NCI-H345 (cell line): Measurements from ENCODE around the gene CACNA1B.

Source experiments
- DNase-seq: peaks from one replicate; lab custom pipeline; 2025; lab: John Stamatoyannopoulos, UW

The CACNA1B gene

DNA sequence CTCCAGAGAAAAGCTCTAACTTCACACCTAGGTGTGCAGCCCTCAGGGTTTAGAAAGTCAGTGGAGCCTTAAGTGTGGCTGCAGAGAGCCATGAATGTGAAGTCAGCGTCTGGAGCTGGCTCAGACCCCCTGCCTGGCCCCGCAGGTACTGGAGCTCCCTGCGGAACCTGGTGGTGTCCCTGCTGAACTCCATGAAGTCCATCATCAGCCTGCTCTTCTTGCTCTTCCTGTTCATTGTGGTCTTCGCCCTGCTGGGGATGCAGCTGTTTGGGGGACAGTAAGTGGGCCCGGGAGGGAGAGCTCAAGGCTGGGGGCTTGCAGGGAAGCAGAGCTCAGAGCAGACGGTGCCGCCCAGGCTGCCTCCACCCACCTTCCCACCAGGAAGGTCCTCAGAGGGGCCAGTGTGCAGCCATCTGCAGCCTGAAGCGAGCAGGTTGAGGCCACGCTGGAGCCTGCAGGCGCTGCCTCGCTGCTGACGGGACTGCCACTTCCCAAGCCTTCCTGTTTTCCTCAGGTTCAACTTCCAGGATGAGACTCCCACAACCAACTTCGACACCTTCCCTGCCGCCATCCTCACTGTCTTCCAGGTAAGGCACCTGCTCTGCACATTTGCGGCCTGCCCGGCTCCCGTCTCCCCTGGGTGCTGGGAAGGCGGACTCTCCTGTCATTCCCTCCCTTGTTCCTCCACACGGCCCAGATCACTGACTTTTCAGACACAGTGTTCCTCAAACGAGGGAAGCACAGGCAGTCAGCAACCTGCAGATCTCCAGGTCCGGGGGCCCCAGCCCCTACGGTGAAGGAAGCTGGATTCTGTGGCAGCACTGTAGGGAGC lies 108.9 kb downstream of the CACNA1B start:
- no peak for DNase-seq

DNA sequence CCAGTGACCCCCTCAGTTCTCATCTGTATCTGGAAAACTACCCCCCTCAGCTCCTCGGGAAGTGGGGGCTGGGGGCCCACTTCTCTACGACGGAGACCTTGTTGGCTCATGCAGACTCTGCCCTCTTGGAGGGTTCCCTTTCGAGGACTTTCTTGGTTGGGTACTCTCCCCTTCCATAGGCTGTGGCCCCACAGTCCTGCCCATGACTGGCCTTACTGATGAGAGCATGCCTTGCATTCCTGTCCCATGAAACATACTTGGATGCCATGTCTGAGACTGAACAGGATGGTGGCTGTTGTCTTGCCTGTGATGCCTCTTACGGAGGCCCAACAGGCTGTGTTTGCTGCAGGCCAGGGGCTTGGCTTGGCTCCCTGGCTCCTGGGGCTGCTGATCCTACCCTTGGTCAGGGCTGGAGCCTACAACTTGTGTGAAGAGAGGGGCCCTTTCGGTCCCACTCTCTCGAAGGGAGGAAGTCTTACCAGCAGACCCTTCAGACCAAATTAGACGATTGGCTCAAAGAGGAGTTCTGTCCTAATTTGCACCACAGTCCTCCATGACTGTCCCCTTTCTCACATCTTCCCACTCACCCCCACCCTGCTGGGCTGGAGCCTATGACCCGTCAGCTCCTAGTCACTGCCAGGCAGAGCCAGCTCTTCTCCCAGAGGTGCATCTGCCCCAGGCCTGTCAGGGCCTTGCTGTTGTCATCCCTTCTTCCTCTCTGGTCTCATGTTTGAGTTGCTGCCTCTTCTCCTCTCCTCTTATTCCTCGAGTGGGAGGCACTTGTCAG lies 109.9 kb downstream of the CACNA1B start:
- no peak for DNase-seq

DNA sequence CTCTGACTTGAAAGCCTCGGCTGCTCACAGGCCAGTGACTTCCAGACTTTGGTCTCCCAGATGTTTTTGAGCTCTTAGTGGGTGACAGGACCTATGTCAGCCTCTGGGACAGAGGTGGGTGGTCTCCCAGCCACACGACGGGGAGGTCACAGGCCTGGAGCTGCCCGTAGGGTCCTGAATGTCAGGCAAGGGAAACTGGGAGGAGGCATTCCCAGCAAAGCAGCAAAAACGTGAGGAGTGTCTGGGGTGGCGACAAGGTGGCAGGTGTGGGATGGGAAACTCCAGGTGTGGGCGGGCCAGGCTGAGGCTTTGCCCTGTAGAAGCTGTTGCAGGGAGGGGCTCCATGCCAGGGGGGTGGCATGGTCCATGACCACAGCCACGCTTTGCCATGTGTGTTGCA lies 110.5 kb downstream of the CACNA1B start:
- no peak for DNase-seq

DNA sequence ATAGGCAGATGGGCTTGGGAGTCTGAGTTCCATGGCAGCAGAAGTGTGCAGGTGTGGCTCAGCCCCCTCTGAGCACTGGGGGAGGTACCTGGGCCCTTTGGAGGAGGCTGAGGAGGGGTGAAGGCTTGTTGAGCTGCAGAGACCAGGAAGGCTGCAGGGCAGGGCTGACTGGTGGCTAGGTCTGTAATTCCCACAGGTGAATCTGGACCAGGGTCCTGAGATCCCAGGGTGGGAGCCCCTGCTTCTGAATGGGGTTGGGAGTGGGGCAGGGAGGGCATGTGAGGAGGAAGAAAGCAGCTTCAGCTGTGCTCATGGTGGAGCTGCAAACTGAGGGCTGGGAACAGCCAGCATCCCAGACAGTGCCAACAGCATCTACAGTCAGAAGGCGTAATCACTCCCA lies 111.1 kb downstream of the CACNA1B start:
- no peak for DNase-seq

DNA sequence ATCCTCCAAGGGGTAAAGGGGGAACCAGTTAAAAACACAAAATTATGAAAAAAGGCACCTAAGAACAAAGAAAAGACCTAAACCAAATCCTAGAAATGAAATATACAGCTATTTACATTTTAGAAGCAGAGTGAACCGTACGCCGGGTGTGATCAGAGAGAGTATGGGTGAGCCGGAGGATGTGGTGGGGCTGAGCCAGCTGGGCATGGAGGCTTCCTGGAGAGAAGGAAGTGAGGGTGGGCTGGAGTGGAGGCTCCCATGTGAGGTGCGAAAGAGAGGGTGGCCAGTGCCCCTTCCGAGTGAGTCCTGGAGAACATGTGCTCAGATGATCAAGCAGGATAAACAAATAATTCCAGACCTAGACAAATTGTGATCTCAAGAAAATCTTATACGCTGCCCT lies 111.6 kb downstream of the CACNA1B start:
- no peak for DNase-seq

DNA sequence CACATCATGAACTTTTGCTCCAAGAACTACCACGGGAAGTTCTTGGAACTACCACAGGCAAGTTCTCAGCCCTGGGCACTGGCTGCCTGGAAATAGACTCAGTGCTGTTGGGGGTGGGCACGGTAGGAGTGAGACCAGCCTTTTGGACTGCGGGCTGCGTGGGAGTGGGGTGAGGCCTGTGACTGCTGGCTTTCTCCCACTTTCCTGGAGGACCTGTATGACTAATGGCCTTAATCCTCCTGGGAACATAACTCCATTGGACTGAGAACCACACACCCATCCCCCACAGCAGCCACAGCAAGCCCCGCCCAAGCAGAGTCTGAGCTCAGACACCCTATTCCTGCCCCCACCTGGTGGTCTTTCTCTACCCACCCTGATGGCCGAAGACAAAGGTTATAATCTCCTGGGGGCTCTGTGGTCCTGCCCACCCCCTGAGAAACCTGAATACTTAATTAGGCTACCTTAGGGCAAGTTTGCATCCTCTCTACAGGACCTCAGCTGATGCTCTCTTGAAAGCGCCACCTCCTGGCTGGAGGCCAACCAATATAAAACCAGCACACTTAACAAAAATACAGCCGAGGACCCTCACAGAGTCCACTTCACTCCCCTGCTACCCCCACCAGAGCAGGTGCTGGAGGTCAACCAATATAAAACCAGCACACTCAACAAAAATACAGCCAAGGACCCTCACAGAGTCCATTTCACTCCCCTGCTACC lies 112.6 kb downstream of the CACNA1B start:
- DNase-seq: no peak

DNA sequence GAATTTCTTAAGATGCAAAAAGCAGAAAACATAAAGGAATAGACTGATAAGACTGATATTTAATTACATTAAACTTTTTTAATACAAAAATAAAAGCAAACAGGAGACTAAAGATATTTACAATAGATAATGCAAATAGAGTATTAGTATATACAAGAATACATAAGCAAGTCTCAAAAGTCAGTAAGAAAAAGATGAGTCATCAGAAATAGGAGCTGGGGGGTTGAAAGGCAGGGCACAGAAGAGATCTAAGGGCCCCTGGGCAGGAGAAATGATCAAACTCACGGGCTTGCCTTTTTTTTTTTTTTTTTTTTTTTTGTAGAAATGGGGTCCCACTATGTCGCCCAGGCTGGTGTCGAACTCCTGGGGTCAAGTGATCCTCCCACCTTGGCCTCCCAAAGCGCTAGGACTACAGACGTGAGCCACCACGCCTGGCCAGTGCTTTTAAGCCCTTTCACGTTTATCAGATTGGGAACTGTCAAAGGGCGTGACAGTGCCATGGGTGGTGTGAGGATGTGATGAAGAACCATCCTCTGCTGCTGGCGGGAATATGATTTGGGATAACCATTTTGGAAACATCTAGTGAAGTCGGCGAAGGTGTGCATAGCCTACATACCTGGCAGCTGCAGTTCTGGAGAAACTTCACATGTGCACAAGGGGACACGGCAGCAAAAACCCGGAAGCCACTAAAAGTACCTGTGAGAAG lies 126.1 kb downstream of the CACNA1B start:
- DNase-seq: no peak

DNA sequence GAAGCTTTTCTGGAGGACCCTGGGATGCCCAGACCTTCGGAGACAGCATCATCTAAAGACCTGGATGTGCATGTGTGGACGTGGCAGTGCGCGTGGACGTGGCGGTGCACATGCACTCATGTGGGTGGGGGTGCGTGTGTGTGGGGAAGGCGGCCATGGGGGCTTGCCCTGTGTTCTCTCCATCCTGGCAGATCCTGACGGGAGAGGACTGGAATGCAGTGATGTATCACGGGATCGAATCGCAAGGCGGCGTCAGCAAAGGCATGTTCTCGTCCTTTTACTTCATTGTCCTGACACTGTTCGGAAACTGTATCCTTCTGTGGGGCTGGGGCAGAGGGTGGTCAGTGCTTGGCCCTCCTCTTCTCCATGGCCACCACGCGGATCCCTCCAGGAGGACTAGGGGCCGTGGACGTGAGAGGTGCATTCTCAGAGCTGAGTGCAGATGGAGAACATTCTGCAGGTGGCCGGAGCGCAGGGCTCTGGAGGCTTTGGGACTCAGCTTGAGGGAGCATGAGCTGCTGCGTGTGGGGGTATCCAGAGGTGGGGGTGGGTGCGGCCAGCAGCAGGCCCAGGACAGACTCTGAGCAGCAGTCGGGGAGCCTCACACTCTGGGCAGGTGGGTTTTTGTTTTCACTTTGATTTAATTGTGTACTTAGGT lies 129.1 kb downstream of the CACNA1B start:
- no peak for DNase-seq

DNA sequence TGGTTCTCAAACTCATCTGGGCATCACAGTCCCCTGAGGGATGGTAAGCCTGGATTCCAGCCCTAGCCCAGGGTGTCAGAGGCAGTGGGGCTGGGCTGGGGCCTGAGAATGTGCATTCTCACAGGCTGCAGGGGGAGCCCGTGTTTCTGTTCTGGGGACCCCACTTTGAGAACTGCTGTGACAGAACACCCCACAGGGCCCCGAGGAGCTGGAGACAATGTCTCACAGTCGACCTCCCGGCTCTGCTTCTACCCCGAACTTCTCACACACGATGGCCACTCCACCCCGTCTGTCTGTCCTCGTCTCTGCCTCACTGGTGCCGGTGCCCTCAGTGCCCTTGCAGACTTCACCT lies 130.0 kb downstream of the CACNA1B start:
- DNase-seq: no peak

DNA sequence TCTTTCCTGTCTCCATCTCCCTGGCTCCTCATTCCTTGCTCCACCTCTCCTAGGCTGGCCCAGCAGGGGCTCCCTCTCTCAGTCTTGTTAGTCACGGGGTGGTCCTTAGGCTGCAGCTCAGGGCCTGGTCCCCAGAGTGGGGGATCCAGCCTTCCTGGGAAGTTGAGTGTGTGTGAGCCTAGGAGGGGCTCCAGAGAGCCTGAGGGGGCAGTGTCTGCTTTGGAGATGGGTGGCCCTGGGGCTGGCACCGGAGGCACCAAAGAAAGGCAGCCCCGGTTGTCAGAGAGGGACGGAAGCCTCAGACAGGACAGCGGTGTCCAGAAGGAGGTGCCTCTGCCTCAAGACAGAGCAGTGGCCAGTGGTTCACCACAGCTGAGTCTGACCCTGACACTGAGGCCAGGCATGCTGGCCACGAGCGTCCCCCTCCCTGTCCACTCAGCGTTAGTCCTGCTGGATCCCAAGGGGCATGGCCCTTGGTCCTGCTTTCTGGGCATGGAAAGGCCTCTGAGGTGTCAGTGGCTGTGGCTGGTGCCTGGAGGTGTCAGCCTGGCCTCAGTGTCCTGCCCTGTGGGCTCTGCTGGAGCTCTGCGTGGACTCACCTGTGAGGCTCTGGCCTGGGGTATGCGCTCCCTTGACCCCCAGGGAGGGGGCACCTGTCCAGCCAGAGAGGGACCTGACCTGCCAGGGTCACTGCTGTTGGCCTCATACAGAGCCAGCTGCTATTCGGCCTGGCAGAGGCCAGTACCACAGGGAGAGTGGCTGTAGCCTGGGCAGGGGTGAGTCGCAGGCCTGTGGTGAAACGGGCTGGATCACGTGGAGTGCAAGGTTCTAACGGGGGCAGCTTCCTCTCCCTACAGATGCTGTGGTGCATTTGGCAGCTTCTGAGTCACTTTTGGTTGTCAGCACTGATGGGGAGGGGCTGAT lies 130.6 kb downstream of the CACNA1B start:
- no peak for DNase-seq

DNA sequence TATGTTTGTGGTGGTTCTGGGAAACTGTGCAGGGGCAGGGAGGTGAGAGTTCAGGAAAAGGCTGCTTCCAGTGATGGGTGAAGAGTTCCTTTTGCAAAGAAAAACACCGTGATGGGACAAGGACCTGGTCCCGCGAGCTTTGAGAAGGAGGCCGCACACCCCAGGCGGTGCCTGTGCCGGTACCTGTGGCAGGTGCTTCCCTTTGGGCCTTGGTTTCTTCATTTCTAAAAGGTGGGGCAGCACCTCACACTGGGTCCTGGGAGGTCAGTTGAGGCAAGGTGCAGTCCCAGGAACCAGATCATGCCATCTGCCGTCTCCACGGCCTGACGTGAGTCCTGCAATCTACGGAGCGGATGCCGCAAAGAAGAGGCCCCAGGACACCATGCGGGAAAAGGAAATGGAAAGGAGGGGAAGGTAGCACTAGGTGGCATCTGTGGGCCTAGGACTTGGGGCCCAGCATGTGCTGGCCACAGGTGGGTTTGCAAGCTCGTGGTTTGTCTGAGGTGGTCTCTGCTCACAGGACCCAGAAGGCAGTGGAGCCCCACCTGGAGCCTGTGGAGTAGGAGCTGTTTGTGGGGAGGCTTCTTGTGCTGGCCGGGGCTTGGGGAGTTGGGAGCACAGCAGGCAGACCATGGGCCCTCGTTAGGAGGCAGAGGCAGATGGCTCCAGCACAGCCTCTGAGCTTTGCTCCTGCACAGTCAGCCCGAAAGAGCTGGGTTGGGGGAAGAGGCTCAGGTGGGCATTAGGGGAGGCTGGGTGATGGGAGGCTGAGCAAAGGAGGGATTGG lies 131.6 kb downstream of the CACNA1B start:
- DNase-seq: no peak

DNA sequence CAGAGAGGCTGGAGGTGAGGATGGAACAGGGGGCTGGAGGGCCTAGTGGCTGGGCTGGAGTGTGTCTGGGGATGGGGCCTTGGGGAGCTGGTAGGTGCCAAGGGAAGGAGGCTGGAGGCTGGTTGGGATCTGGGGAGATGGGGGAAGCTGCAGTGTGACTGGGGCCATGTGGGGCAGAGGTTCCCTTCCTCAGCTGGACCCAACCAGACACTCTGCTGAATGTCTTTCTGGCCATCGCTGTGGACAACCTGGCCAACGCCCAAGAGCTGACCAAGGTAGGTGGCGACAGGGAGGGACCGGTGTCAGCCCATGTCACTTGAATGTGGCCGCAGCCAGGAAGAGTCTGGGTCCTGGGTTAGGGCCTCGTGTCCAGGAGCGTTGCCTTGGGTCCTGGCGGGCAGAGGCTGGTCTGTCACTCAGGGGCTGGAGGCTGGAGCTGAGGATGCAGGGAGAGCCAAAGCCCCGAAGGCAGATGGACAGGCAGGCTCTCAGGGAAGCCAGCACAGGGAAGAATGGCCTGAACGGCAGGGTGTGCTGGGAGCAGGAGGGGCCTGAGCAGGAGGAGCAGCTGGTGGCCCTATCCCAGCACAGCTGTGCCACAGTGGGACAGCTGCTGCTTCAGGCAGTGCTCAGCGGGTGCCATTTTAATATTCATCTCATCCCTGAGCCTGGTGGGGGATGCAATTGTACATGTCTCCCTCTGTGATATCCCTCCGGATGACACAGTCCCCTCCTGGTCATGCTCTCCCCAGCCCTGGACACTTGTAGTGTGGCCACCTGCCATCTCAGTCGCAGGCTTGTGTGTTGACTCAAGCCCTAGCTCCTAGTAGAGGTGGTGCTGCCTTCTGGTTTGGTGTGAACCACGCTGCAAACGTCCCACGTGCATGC lies 132.5 kb downstream of the CACNA1B start:
- DNase-seq: peak; percentile 73

DNA sequence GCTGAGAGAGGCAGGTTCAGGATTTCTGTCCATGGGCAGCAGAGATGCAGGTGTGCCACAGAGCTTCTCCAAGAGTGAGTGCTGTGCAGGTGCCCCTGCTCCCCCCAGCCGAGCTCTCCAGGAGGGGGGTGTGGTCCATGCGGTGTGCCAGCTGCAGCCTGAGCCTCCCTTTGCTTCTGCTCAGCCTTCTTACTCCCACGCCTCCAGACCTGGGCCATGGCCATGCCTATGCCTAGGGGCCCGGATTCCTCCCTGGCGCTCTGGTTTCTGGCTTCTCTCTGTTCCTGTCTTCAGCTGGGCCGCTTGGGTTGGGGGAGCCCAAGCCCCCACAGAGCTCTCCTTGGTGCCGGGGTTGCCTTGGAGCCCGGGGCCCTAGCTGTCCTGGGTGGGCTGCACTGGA lies 133.3 kb downstream of the CACNA1B start:
- DNase-seq: peak; percentile 64

DNA sequence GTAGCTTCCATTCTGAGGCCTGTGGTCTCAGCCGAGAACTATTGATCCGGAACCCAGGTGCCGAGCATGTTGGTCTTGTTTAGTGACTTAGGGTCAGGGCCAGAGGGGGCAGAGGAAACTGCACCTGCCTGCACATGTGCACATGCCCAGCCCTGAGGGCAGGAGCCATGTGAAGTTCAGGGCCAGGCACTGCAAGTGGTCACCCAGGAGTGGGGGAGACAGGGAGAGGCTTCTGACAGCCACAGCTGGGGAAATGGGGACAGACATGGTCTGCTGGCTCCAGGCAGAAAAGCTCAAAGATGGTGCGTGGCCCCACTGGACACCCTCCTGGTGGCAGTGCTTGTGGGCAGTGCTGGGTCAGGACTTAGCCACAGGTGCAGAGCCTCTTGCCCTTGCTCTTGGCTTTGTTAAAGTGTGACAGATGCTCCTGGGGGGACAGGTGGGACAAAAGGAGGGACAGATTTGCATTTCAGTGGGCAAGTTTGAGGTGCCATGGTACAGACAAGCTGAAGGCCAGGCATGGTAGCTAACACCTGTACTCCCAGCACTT lies 134.4 kb downstream of the CACNA1B start:
- no peak for DNase-seq

DNA sequence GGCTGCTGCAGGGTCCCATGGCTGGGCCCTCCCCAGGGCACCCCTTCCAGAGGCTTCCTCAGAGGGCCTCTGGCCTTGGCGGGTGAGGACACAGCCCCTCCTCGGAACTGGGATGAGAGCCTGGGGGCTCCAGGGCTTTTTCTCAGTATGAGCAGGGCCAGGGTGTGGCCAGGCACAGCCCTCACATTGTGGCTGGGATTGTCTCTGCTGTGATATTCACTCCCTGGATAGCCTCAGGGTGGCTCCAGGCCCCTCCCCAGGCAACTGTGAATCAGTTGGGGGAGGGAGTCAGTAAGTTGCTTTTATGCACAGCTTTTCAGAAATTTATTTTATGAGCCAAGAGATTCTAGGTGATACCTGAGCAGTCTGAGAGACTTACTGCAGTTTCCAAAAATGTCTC lies 135.7 kb downstream of the CACNA1B start:
- DNase-seq: no peak

DNA sequence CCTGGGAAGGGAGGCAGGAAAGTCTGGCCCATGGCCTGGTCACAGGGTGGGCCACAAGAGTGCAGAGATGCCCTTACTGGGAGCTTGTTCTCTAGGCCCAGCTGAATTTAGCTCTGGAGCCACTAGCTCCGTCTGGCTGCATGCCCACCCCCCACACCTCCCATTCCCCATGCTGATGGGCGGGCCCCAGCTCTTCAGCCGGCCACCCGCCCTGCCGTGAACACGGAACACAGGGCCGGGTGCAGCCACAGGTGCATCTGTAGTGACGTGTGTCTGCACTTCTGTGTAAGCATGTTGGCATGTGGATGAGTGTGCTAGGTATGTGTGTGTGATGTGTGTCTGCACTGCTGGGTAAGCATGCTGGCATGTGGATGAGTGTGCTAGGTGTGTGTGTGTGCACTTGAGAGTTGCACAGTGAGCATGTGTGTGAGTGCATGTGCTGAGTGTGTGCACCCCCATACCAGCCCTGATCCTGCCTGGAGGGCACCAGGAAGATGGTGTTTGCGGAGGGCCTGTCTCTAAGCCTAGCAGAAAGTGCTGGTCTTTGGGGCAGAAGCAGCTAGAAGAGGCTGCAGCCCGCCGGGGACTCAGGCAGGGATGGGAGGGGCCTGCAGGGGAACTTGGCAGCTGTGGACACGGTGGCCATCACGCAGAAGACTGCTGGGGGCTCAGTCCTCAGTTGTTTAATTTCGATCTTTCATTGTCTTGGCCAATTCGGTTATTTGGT lies 136.4 kb downstream of the CACNA1B start:
- no peak for DNase-seq

DNA sequence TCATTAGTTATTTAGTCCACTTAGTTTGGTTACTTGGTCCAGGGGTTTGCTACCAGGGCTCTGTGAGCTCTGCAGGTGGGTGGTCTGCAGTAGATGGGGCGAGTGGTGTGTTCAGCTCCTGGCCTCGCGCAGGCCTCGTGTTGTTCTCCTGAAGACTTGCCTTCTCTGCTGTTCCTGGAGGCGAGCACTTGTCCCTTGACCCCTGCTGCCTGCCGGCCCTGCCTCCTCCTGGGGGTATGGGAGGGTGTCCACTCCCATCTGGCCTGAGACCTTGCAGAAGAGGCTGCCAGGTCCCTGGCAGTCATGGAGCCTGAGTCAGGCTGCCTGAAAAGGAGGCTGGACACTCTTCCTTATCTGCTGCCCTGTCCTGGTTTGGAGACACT lies 137.0 kb downstream of the CACNA1B start:
- no peak for DNase-seq
